ENCODE data around the gene PCDHGA6. TPM values are rescaled to one million over a fixed set of nuclear protein-coding genes. Genes with fewer than 3 reads are reported as not detected.

The PCDHGA6 gene
- total RNA-seq, 1 donor from 2014 or later = 0.41 TPM

GRCh38 chr5:141359790-141360426 is 13.8 kb upstream of the PCDHGA6 start, which contains the start of gene PCDHGB2:
Gene PCDHGB2 (plus strand): TSS chr5:141359994. CDS start chr5:141360136, 142 bp downstream.
- Histone ChIP-seq H3K79me2 (ENCODE audit: insufficient read depth, low read length) (no peaks in the 10 kb centered on the region), H4K20me1 (ENCODE audit: insufficient read depth, low read length) (no peaks in the 10 kb centered on the region), H3K36me3 (ENCODE audit: insufficient read depth, low read length) (no peaks in the 10 kb centered on the region), H3K9ac (ENCODE audit: low read length) (peak within 1 kb of the TSS; percentile 10), H3K9me3 (ENCODE audit: insufficient read depth, low read depth, low read length) (peaks cover 59% of the 10 kb centered on the region), H3K4me2 (ENCODE audit: low read length) (peak within 1 kb of the TSS; percentile 55), H3K27ac (ENCODE audit: low read depth, low read length) (no peak within 1 kb of the TSS), H3K27me3 (ENCODE audit: insufficient read depth, low read length) (peaks cover 20% of the 10 kb centered on the region), H2AFZ (ENCODE audit: low read depth, low read length) (peak within 1 kb of the TSS; percentile 37), H3K4me3 (ENCODE audit: insufficient read depth, low read depth, low read length) (no peak within 1 kb of the TSS), H3K4me1 (ENCODE audit: insufficient read depth, low read length) (no peaks in the 10 kb centered on the region)
- Mint-ChIP-seq H3K9me3 (ENCODE audit: unreplicated experiment) (peaks cover 31% of the 10 kb centered on the region), H3K4me1 (ENCODE audit: low read depth, unreplicated experiment) (no peaks in the 10 kb centered on the region), H3K27ac (ENCODE audit: unreplicated experiment) (peak within 1 kb of the TSS; percentile 29), H3K27me3 (ENCODE audit: low read depth, unreplicated experiment) (no peaks in the 10 kb centered on the region), H3K4me3 (ENCODE audit: unreplicated experiment) (no peak within 1 kb of the TSS), H3K36me3 (ENCODE audit: low read depth, unreplicated experiment) (peaks cover 21% of the 10 kb centered on the region)
- peak; percentile 26 for DNase-seq (ENCODE audit: low read depth)
- peak; percentile 30 for TF ChIP-seq CTCF (IDR thresholded peaks at IDR 0.05; ENCODE audit: insufficient read depth, low read depth, low read length)
- TF ChIP-seq EZH2 (IDR thresholded peaks at IDR 0.05; ENCODE audit: insufficient read depth, low read length) = no peak
- FAIRE-seq = no peak

DNA sequence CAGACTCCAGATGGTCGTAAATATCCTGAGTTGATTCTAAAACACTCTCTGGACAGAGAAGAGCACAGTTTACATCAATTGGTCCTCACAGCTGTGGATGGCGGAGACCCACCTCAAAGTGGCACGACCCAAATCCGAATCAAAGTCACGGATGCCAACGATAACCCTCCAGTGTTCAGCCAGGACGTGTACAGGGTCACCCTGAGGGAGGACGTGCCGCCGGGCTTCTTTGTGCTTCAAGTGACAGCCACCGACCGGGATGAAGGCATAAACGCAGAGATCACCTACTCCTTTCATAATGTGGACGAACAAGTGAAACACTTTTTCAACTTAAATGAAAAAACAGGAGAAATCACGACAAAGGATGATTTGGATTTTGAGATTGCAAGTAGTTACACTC is 13.0 kb upstream of the PCDHGA6 start:
- Histone ChIP-seq H2AFZ (ENCODE audit: low read depth, low read length) (no peak overlapping the region), H3K9ac (ENCODE audit: low read length) (no peak overlapping the region), H3K27ac (ENCODE audit: low read depth, low read length) (no peak overlapping the region), H3K4me2 (ENCODE audit: low read length) (peak overlapping the region; percentile 55), H4K20me1 (ENCODE audit: insufficient read depth, low read length) (no peaks in the 10 kb centered on the region), H3K4me1 (ENCODE audit: insufficient read depth, low read length) (no peaks in the 10 kb centered on the region), H3K79me2 (ENCODE audit: insufficient read depth, low read length) (no peaks in the 10 kb centered on the region), H3K27me3 (ENCODE audit: insufficient read depth, low read length) (peaks cover 24% of the 10 kb centered on the region), H3K9me3 (ENCODE audit: insufficient read depth, low read depth, low read length) (peaks cover 60% of the 10 kb centered on the region), H3K4me3 (ENCODE audit: insufficient read depth, low read depth, low read length) (no peak overlapping the region), H3K36me3 (ENCODE audit: insufficient read depth, low read length) (no peaks in the 10 kb centered on the region)
- Mint-ChIP-seq H3K9me3 (ENCODE audit: unreplicated experiment) (peaks cover 32% of the 10 kb centered on the region), H3K4me3 (ENCODE audit: unreplicated experiment) (no peak overlapping the region), H3K27me3 (ENCODE audit: low read depth, unreplicated experiment) (no peaks in the 10 kb centered on the region), H3K4me1 (ENCODE audit: low read depth, unreplicated experiment) (no peaks in the 10 kb centered on the region), H3K27ac (ENCODE audit: unreplicated experiment) (no peak overlapping the region), H3K36me3 (ENCODE audit: low read depth, unreplicated experiment) (peaks cover 18% of the 10 kb centered on the region)
- no peak for DNase-seq (ENCODE audit: low read depth)
- TF ChIP-seq EZH2 (IDR thresholded peaks at IDR 0.05; ENCODE audit: insufficient read depth, low read length) (no peak), CTCF (IDR thresholded peaks at IDR 0.05; ENCODE audit: insufficient read depth, low read depth, low read length) (no peak)
- FAIRE-seq = no peak

DNA sequence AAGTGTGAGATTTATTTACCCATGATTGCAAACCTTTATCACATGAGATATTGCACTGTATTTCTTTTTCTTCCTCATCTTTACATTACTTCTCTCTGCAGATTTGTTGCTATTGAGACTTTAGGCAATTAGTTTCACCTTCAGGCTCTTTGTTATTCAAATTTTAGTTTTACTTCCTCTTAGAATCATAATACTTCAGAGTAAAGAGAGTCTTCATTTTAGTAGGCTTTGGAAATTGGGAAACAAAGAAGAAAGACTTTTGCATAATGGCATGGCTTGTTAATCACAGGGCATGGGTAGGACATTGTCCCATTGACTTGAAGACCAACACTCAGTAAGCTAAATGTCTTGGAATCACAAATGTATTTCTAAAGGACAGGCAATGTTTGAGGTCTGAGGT is 11.0 kb upstream of the PCDHGA6 start:
- Histone ChIP-seq H4K20me1 (ENCODE audit: insufficient read depth, low read length) (no peaks in the 10 kb centered on the region), H3K4me3 (ENCODE audit: insufficient read depth, low read depth, low read length) (no peak overlapping the region), H3K79me2 (ENCODE audit: insufficient read depth, low read length) (no peaks in the 10 kb centered on the region), H2AFZ (ENCODE audit: low read depth, low read length) (no peak overlapping the region), H3K9me3 (ENCODE audit: insufficient read depth, low read depth, low read length) (peaks cover 54% of the 10 kb centered on the region), H3K4me1 (ENCODE audit: insufficient read depth, low read length) (no peaks in the 10 kb centered on the region), H3K27ac (ENCODE audit: low read depth, low read length) (no peak overlapping the region), H3K36me3 (ENCODE audit: insufficient read depth, low read length) (no peaks in the 10 kb centered on the region), H3K4me2 (ENCODE audit: low read length) (no peak overlapping the region), H3K27me3 (ENCODE audit: insufficient read depth, low read length) (peaks cover 24% of the 10 kb centered on the region), H3K9ac (ENCODE audit: low read length) (no peak overlapping the region)
- DNase-seq (ENCODE audit: low read depth) (no peak), FAIRE-seq (no peak)
- no peaks in the 10 kb centered on the region for H3K27me3 Mint-ChIP-seq (ENCODE audit: low read depth, unreplicated experiment)
- H3K27ac Mint-ChIP-seq (ENCODE audit: unreplicated experiment) = no peak overlapping the region
- no peak overlapping the region for H3K4me3 Mint-ChIP-seq (ENCODE audit: unreplicated experiment)
- TF ChIP-seq EZH2 (IDR thresholded peaks at IDR 0.05; ENCODE audit: insufficient read depth, low read length) (no peak), CTCF (IDR thresholded peaks at IDR 0.05; ENCODE audit: insufficient read depth, low read depth, low read length) (no peak)
- peaks cover 29% of the 10 kb centered on the region for H3K9me3 Mint-ChIP-seq (ENCODE audit: unreplicated experiment)
- H3K4me1 Mint-ChIP-seq (ENCODE audit: low read depth, unreplicated experiment) = no peaks in the 10 kb centered on the region
- peaks cover 13% of the 10 kb centered on the region for H3K36me3 Mint-ChIP-seq (ENCODE audit: low read depth, unreplicated experiment)

Measured in astrocyte (in vitro differentiated cells and primary cell).